SK-N-MC (cell line): Measurements from ENCODE around the gene AMPD1.

Experiments
- EZH2 ChIP-seq: fragments of 200-600 bp; sonication (generic); IDR thresholded peaks from one replicate; pipeline ENCODE4 v1.6.1; 2017; ENCODE audit warnings: antibody characterized with exemption
- POLR2AphosphoS5 ChIP-seq: IDR thresholded peaks from 2 replicates; pipeline ENCODE4 v1.6.1; 2012; ENCODE audit warnings: mild to moderate bottlenecking, low read depth, low read length, borderline replicate concordance

GRCh38 chr1:114703242-114703641, 7.9 kb upstream of the AMPD1 start:
- TF ChIP-seq EZH2 (no peak), POLR2AphosphoS5 (no peak)
